ENCODE data around the gene PTGR1.

Gene PTGR1

DNA sequence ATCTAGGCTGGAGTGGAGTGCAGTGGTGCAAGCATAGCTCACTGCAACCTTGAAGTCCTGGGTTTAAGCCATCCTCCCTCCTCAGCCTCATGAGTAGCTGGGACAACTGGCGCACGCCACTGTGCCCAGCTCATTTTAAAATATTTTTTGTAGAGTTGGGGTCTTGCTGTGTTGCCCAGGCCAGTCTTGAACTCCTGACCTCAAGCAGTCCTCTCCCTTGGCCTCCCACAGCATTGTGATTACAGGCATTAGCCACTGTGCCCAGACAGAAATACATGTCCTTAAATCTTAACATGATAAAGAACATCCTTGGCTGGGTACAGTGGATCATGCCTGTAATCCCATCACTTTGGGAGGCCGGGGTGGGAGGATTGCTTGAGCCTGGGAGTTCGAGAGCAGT is 67.7 kb downstream of the PTGR1 start:
- no peak for DNase-seq

DNA sequence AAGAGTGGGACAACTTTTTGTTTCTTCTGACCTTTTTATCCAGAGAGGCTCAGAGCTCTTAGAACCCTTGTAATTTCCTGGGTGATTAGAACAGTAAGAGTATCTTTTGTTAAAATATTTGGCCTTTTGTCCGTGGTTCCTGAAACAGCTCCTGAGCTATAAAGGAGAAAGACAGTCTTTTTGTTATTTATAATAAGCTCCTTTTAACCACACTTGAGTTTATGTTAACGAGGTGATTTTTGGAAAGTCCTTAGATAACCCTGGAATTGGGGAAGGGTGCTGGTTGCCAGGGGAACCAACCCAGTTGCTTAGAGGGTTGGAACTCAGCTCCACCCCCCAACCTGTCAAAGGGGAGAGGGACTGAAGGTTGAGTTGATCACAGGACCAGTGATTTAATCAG is 69.7 kb downstream of the PTGR1 start:
- no peak for DNase-seq

DNA sequence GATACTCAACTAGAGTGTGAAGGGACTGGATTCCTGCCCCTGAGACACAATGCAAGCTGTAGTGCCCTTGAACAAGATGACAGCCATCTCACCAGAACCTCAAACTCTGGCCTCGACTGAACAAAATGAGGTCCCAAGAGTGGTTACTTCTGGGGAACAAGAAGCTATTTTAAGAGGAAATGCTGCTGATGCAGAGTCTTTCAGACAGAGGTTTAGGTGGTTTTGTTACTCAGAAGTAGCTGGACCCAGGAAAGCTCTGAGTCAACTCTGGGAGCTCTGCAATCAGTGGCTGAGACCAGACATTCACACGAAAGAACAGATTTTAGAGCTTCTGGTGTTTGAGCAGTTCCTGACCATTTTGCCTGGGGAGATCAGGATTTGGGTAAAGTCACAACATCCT is 72.1 kb downstream of the PTGR1 start:
- DNase-seq: no peak

DNA sequence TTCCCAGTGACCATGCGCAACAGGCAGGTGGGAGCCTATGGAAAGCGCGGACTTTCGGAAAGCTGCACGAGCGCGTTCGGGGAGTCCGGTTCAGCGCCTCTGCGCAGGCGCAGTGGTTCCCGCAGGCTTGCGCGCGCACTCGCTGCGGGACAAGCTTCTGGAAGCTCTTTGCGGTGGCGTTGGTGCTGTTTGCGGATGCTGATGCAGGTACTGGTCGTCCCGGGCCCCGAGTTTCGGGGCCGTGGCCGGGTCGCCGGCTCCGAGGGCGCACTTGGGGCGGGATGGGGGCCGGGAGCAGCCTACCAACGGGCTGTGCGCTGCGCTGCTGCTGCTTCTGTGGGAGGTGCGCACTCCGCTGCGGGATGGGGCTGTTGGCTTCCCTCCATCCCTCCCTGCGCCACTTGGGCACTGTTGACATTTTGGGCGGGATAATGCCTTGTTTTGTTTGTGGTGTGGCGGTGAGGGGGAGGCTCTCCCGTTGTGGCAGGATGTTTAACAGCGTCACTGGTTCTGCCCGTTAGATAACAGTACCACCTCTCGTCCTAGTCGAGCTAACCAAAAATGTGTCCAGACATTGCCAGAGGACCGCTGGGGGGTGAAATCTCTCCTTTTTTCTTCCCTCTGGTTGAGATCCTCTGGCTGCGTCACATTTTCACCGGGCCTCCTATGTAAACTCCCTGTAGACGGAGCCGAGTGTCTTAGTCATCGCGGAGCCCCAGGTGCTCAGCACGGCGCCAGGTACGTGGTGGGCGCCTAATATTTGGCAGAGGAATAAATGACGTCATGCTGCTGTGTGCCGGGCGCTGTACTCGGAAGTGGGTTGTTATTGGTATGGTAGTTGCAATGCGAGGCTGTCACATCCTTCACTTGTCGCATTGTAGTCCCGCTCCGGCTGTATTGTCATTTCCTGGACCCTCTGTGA is 74.1 kb downstream of the PTGR1 start, which contains the start of gene ZNF483:
TSS of gene ZNF483 (plus strand) at position 124 of the 922 bp plus-strand sequence. CDS start 2,217 bp downstream, outside the sequence.
- peak; percentile 65 for DNase-seq

DNA sequence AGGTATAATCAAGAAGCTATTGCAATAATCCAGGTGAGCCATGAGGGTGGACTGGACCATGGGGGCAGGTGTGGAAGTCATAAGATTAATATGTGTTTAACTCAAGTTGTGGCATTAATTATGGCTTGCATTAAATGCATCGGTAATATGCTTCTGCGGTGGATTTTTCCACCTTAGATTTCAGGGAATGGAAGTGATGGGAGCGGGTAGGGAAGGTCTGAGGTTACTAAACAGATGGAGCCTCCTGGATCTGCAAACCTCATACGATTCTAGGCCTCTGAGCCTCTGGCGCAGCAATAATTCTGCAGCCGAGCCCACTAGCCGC is 74.8 kb downstream of the PTGR1 start:
- DNase-seq: no peak

DNA sequence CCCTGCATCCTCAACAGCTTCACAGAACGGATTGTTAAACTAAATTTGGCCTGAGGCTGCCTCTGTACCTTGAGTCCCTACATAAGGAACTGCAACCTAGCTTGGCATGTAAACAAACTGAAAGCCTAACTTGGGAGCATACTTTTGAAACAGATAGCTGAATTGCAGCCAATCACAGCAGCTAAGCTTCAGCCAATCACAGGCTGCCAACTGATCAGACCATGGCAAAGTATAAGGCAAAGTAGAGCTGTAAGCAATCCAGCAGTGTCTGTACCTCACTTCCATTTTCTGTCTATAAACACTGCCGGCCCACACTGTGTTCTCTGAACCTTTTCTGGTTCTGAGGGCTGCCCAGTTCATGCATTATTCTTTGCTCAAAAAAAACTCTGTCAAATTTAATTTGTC is 83.4 kb downstream of the PTGR1 start:
- no peak for DNase-seq

DNA sequence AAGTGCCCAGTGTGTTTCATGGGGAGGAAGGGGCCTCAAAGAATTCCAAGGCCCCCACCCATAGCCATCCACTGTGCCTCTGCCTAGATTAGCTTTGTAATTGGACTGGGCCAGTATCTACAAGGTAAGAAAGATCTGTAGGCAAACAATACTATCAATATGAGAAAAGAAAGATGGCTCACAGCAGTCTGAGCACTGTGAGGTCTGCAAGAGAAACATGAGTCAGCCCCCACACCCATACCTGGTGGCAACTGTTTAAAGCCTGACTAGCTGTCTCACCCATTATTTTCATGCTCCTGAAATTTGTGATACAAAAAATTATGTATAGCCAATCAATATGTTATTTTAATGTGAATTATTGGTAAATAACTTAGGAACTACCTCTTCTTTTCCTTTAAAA is 84.5 kb downstream of the PTGR1 start:
- DNase-seq: no peak

Data from DMS 273 treated with DMSO at 0.1 percent for 48 hours (cell line).